GM15510 (cell line): ENCODE results near the gene KDM4C.

Source experiments
- POLR2A ChIP-seq: IDR thresholded peaks from 3 replicates; pipeline ENCODE4 v1.6.1; 2011; ENCODE audit warnings: borderline replicate concordance; ENCODE audit not compliant: insufficient read length; ENCODE audit errors: extremely low read depth

KDM4C gene

DNA sequence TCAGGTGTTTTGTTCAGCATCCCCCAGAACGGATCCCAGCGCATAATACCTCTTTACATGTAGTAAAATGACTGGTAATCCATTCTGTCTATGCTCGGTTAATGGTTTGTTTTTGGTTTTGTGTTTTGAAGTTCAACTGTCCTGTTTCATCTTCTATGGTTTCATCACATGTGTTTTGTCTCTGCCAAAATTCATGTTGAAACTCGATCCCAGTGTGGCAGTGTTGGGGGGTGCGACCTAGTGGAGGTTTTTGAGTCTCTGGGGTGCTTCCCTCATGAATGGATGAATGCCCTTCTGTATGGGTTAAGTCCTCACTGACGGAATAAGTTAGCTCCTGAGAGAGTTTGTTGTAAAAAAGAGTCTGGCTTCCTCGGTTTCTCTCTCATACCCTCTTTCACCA is 317.4 kb downstream of the KDM4C start:
- TF ChIP-seq POLR2A: no peak

DNA sequence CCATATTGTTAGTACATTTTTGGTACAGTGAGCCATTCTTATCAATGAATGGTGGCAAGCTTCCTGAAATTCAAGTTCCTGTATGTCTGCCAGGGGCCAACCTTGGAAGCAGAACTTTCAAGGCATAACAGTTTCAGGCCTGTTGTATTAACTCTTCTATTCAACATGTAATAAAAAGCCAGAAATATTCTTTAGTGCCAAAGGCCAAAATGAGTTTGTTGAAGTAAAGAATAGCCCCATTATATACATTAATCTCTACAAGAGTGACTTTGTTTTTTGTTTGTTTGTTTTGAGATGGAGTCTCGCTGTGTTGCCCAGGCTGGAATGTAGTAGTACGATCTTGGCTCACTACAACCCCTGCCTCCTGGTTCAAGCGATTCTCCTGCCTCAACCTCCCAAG is 321.3 kb downstream of the KDM4C start:
- TF ChIP-seq POLR2A: no peak

DNA sequence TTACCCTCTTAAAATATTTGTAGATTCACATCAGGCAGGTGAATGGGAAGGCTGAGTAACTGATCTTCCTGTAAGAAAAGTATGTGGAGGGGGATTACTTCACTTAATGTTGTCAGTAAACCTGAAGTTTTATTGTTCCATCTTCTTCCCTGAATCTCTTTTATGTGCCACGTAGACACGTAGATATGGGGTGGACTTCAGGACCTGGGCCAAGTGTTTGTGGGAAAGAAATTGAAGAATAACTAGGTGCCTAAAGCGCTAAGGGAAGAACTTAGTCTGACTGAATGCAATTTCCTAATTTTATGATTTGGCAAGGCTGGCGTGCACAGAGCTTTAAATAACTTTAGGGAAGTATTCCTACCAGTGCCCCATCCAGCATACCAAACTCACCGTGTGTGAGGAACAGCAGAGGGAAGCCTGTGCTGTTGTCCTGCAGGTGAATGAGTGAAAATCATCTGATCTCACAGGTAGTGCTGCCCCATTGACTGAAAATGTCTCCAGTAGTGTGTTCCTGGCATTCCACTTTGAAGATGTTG is 323.4 kb downstream of the KDM4C start:
- no peak for TF ChIP-seq POLR2A

DNA sequence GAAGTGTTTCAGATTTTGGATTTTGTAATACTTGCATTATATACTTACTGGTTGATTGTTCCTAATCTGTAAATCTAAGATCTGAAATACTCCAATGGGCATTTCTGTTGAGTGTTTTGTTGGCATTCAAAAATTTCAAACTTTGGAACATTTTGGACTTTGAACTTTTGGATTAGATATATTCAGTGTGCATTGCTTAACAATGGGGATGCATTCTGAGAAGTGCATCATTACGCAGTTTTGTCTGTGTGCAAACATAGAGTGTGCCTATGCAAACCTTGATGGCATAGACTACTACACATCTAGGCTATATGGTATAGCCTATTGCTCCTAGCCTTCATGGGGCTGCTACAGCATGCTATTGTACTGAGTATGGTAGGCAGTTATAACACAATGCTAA is 325.4 kb downstream of the KDM4C start:
- no peak for TF ChIP-seq POLR2A

DNA sequence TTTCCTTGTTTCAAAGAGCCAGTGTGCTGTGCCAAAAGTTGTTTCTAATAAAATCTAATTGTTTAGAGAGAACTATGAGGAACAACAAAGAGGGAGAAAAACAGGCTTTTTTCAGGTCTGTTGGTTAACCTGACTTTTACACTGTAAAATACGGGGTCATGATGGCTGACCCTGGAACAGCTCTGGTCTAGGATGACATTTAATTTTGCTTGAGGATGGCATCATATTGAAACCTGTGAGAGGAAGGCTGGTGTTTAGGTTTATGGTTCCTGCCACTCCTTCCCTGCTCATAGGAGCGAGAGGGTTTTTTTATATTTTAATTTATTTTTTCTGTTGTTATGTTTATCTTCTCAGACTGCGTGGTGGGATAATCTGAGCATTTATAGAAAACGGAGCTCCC is 327.6 kb downstream of the KDM4C start:
- no peak for TF ChIP-seq POLR2A

DNA sequence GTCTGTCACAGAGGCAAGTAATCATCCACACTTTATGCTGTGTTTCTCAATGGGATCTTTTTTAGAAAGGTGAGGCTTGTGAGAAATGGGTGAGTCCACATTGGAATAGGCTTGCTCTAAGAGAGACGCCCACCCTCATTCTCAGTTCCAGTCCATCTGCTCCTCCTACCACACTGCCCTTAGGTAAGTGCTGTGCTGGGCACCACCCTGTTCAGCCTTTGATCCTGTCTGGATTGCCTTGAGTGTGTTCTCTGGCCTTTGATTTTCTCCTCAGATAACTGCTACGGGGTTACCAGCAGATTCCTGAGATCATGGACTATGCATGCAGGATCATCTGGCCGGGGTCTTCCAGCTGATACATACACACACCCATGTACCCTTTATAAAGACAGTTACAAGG is 328.6 kb downstream of the KDM4C start:
- no peak for TF ChIP-seq POLR2A

DNA sequence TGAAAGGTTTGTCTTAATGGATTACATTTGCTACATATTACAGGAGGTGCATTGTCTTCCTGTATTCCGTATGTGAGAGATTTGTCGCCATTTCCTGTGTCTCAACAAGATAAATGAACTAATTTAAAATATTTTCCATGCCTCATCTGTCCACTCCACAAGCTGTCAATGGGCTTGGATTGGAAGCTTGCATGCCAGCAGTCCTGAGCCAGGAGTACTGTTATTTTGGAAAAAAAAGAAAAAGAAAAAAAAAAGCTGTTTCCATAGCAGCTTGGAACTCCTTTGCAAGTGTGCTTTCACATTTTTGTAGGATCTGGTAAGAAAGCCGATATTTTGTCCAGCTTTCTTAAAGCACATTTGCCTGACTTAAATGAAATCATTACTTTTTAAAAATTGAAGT is 330.8 kb downstream of the KDM4C start:
- TF ChIP-seq POLR2A: no peak

DNA sequence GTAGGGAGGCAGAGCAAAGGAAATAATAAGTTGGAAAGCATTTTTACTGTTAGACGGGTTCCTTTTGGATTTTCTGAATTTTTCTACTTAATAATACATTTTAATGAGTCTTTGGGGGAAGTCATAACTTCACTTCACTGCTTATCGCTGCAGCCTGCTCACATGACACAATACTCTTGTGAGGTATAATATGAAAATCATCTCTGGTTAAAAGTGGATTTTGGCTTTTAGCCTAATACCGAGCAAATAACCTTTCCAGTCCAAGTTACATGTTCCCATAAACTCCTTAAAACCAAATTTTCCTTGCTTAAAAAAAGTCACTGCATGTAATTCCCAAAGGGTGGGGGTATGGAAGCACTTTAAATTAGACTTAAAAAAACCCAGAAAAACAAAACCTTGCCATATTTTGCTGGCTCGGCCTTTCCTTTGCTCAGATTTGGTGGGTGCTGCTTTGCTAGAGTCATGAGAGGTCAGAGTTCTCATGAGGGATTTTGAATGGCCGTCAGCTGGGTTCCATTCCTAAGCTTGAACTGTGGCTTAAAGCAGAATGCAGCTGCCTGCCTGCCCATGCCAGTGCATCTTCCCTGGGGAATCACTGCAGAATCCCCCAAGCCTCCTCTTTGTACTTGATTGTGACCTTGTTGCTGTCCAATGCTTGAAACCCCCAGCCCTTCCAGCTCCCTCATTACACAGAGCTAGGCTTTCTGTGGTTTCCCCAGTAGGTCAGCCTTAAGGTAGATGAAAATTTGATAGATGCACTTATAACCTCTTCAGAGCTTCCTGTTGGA is 331.8 kb downstream of the KDM4C start:
- no peak for TF ChIP-seq POLR2A

DNA sequence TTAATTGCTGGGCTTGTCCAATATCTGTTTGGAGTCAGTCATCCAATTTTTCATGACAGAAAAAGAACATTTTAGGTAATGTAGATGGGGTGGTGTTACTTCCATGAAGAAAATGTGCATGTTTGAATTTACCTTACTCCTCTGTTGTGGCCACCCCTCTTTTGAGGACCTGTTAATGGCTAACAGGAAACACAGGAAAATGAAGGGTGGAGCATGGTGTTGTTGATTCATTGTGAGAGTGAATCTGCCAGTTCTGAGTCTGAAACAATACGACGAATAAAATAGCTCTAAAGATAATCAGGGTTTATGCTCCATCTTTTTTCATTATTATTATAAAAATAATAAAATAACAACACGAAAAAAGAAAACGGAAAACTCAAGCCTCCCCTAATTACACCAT is 335.3 kb downstream of the KDM4C start:
- TF ChIP-seq POLR2A: no peak

DNA sequence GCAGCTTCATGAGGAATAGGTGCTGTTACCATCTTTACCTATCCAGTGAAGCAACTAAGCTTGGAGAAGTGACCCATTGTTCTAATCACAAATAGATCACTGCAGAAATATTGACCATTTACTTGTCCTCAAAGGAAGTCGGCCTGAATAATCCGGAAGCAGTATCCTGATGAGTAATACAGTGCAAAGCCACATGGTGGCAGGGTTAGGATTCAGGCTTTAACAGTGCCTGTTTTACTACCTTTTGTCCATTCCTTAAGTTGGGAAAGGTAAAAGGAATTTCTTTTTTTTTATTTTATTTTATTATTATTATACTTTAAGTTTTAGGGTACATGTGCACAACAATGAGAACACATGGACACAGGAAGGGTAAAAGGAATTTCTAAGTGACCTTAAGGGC is 336.3 kb downstream of the KDM4C start:
- no peak for TF ChIP-seq POLR2A

DNA sequence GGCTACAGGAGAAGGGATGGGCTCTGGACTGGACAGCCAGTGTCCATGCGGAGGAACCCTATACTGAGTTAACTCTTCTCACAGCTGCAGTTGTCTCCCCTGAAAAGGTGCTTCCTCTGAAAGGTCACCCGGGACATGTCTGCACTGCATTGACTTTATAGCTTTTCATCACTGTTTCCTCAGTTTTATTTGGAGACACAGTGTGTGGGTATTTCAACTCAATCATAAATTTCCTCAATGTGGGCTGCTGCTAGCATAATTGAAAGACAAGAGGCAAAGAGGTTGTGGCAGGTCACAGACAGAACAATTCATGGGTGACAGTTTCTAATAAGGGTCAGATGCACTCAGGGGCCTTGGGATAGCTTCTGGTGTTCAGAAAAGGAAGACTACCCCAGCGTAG is 336.8 kb downstream of the KDM4C start:
- no peak for TF ChIP-seq POLR2A

DNA sequence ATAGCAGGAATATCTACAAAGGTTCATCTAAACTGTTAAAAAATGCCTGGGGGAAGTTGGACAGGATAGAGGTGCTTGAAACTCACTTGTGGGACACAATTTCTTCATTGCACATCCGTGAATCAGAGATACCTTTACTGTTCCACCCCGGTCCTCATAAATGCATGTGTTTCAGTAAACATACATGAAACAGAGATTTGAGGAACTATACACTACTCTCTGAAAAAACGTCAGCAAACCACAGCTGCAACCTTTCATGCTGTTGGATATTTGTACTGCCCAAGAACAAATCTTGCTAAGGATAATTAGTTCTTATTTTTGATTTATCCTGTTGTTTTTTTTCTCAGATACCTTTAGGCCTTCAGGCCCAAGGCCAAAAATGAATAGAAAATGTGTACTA is 337.3 kb downstream of the KDM4C start:
- no peak for TF ChIP-seq POLR2A

DNA sequence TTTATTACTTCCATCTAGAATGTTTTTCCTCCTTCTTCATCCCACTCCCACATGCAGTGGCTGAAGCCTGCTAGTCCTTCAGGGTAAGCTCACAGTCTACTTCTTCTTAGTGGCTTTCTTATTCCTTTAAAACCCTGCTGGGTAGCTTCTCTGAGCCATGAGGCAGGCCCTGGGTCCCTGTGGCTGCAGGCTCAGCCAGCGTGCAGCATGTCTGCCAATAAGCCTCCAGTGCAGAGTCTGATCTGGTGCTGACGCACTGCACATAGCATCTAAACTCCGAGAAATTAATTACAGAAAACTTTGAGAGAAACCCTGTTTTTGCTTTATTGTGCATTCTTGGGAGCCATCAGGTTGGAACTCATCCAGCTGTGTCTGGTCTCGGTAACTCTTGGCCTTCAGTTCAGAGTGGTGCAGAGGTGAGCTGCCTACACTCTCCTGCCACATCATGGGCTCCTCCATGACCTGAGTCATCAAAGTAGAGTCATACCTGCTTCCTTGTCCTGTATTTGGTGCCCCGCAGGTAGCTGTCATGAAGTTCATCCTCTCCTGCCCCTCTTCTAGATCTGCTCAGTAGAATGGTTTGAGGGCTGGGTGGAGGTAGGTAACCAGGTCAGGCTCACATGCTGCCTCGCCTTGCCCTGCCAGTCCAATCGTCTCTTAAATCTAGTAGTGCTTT is 339.4 kb downstream of the KDM4C start:
- no peak for TF ChIP-seq POLR2A

DNA sequence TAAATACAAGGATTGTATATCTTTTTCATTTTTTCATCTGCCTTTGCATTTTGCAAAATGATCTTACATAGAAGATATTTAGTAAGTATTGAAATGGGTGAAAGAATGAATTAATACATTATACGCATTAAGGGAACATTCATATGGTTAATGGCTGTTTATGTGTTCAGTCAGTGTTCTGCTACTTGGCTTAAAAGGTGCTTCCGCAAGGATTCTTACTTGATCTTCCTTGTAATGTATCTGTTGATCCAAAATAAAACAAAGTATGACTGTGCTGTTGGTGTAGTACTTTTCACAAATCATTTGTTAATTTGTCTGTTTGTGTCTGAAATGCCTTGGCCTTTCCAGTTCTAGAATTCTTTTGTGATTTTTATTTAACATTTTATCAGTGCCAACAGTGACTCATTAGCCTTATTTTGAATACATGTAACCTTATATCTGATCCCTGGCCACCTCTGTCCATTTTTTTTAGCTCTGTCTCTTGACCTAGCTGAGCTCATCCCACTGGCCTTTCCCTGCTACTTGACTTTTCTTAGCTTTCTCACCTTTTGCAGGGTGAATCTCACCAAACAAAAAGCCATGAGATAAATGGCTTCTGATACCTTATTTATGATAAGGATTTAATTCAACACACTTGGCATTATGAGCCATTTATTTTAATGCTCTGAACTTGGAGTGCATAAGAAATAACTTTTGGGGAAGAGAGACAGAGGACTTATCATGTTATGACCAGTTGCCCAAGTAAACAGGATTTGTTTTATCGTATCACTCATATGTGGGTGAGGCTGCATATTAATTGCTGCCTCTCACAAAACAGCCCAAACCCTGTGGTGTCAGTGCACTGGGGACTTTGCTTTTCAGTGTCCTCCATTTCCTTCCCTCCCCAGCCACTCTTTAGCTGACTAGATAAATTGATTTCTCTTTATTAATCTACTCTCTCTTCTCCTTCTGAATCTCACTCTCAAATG is 340.3 kb downstream of the KDM4C start:
- TF ChIP-seq POLR2A: no peak

DNA sequence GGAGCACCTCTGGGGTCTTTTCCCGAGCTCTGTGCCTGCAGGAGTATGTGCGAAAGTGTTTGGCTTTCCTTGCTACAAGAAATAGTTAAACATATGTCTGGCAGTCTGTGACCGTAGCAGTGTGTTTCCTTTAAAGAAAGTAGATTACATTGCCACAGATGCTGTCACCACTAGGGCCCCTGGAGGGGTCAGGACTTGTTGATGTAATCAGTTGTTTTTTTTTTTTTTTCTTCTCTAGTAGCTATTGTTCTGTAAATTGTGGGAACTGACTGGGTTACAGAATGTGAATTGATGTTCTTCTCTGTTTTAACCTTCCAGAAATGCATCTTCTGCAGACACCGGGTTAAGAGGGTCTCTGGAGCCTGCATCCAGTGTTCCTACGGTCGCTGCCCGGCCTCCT is 345.6 kb downstream of the KDM4C start:
- no peak for TF ChIP-seq POLR2A

DNA sequence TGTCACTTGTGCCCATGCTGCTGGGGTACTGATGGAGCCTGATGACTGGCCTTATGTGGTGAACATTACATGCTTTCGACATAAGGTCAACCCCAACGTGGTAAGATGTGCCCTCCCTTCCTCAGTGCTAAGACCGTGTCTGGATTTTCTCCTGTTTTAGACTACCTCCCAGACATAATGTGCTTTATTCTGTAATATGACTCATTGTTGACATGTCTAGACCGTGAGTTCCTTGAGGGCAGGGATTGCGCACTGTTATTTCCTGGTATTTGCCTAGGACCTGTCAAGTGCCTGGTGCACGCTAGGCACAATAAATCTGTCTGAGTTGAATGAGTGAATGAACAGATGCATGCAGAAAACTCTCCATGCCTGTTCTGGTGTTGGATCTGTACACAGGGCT is 346.0 kb downstream of the KDM4C start:
- no peak for TF ChIP-seq POLR2A

DNA sequence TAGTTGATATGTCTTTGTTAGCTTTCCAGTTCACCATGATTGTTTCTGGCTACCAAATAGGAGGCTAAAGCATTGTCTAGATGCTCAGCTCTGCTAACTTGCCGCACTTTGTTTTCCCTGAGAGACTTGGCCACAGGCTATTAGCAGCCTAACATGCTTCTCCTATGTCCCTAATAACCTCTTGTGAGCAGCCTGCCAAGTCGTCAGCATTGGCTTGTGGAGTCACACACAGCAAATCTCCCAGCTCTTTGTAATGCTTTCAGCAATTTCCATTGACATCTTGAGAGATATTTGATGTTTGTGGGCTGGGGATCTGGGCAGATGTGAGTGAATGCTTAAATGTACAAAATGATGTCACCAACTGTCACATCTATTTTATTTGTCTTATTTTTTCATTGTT is 346.9 kb downstream of the KDM4C start:
- no peak for TF ChIP-seq POLR2A
